ENCODE data around the gene PNLIPRP1. TPM values are rescaled to one million over a fixed set of nuclear protein-coding genes. Genes with fewer than 3 reads are reported as not detected.

The PNLIPRP1 gene
- total RNA-seq: not detected

GRCh38 chr10:116590590-116591444 is at the start of gene PNLIPRP1:
PNLIPRP1 (plus strand) TSS chr10:116590959; CDS start chr10:116591130, 171 bp downstream.
- Mint-ChIP-seq H3K36me3 (peaks cover 0 to 4% of the 10 kb centered on the region in 2 donors), H3K27ac (no peak within 1 kb of the TSS), H3K9me3 (peaks cover 0 to 4% of the 10 kb centered on the region in 2 donors)
- no peak for DNase-seq (ENCODE audit: low spot score in 2 of 2)
- ATAC-seq: no peak

DNA sequence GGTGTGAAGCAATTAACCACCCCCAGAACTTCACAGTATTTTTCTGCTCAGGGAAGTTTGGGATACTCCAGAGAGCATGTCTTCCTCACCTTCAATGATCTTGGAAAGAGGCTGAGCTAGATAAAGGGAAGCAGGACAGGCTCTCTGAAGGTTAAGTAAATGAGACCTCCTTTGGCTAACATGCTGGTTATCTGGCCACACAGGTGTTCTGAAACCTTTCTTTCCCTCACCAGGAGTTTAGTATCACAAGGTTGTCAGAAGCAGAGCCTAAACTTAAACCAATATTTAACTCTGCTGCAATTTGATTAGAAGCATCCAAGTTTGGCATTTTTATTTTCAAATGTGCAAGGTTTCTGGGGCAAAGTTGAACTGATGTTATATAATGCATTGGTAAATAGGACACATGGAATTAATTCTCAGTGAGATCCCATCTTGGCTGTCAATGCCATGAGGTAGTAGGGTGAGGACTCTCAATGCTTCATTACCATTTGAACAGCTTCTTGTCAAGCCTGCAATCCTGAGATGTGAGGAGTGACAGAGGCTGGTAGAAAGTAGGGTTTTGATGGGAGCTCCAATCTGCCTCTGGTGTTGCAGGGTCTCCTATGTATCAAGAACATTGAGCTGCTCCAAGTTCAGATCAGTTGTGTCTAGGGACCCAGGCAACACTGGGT is 48.6 kb upstream of the PNLIPRP1 start:
- H3K9me3 Mint-ChIP-seq: peaks cover 4 to 10% of the 10 kb centered on the region in 2 donors
- H3K36me3 Mint-ChIP-seq: no peaks in the 10 kb centered on the region
- DNase-seq (ENCODE audit: low spot score in 2 of 2) (no peak), ATAC-seq (no peak)
- H3K27ac Mint-ChIP-seq: no peak overlapping the region

DNA sequence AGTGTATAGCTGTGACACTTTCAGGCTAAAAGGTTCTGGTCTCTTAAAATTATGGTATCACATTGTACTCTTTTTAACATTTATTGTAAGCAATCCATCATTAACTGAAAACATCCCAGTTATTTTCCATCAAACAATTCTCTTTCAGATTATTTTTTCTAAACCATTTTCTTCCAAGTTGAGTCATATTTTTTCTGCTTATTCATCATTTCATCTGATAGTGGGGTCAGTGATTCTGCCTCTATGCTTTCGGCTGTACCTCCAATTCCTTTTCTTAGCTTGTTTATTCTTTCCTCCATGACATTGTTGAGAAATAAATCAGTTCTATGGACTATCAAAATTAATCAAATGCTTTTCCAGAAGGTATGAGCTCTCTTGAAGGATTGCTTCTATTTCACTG is 45.6 kb upstream of the PNLIPRP1 start:
- H3K27ac Mint-ChIP-seq: no peak overlapping the region
- ATAC-seq: no peak
- no peak for DNase-seq (ENCODE audit: low spot score in 2 of 2)
- H3K36me3 Mint-ChIP-seq: no peaks in the 10 kb centered on the region
- H3K9me3 Mint-ChIP-seq: peaks cover 2 to 5% of the 10 kb centered on the region in 2 donors

- Mint-ChIP-seq H3K27ac (no peak within 1 kb of the TSS), H3K36me3 (no peaks in the 10 kb centered on the region), H3K9me3 (peaks cover 0 to 5% of the 10 kb centered on the region in 2 donors)
- no peak for DNase-seq (ENCODE audit: low spot score in 2 of 2)
- ATAC-seq: no peak
Measured at GRCh38 chr10:116545756-116546155, 45.0 kb upstream of the PNLIPRP1 start, which contains the start of gene PNLIP. PNLIP (plus strand) TSS chr10:116545931; CDS start chr10:116546093, 162 bp downstream.

DNA sequence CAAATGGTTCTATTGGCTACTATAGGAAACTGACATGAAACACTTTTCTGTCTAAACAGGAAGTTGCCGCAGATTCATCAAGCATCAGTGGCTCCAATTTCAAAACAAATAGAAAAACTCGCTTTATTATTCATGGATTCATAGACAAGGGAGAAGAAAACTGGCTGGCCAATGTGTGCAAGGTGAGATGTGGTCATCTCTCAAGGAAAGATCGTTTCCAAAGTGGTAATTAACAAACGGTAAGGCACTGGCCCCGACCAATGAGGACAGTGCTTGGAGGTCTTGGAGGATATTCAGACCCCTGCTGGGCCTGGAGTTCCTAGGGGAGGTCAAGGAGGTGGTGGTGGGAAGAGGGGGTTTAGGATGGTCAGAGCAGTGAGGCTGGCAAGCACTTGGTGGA is 42.5 kb upstream of the PNLIPRP1 start:
- DNase-seq (ENCODE audit: low spot score in 2 of 2) (no peak), ATAC-seq (no peak)
- H3K36me3 Mint-ChIP-seq: no peaks in the 10 kb centered on the region
- H3K9me3 Mint-ChIP-seq: peaks cover 0 to 5% of the 10 kb centered on the region in 2 donors
- no peak overlapping the region for H3K27ac Mint-ChIP-seq

GRCh38 chr10:116553378-116553980 is 37.3 kb upstream of the PNLIPRP1 start:
- ATAC-seq: no peak
- H3K9me3 Mint-ChIP-seq: no peaks in the 10 kb centered on the region
- H3K36me3 Mint-ChIP-seq: no peaks in the 10 kb centered on the region
- DNase-seq (ENCODE audit: low spot score in 2 of 2): no peak
- no peak overlapping the region for H3K27ac Mint-ChIP-seq

GRCh38 chr10:116554628-116555027 is 36.1 kb upstream of the PNLIPRP1 start:
- ATAC-seq: no peak
- DNase-seq (ENCODE audit: low spot score in 2 of 2): no peak
- H3K9me3 Mint-ChIP-seq: no peaks in the 10 kb centered on the region
- no peak overlapping the region for H3K27ac Mint-ChIP-seq
- no peaks in the 10 kb centered on the region for H3K36me3 Mint-ChIP-seq

- ATAC-seq (no peak), DNase-seq (ENCODE audit: low spot score in 2 of 2) (no peak)
- Mint-ChIP-seq H3K9me3 (no peaks in the 10 kb centered on the region), H3K27ac (no peak overlapping the region), H3K36me3 (no peaks in the 10 kb centered on the region)
Measured at GRCh38 chr10:116555880-116556279, 34.9 kb upstream of the PNLIPRP1 start.

- no peaks in the 10 kb centered on the region for H3K36me3 Mint-ChIP-seq
- DNase-seq (ENCODE audit: low spot score in 2 of 2): no peak
- ATAC-seq: no peak
- no peak overlapping the region for H3K27ac Mint-ChIP-seq
- H3K9me3 Mint-ChIP-seq: peaks cover 0 to 3% of the 10 kb centered on the region in 2 donors
Measured at GRCh38 chr10:116557305-116557880, 33.4 kb upstream of the PNLIPRP1 start.

- peaks cover 0 to 5% of the 10 kb centered on the region in 2 donors for H3K36me3 Mint-ChIP-seq
- DNase-seq (ENCODE audit: low spot score in 2 of 2) (no peak), ATAC-seq (no peak)
- no peak overlapping the region for H3K27ac Mint-ChIP-seq
- peaks cover 0 to 6% of the 10 kb centered on the region in 2 donors for H3K9me3 Mint-ChIP-seq
Measured at GRCh38 chr10:116565534-116565933, 25.2 kb upstream of the PNLIPRP1 start.

GRCh38 chr10:116566932-116567331 is 23.8 kb upstream of the PNLIPRP1 start:
- peaks cover 0 to 6% of the 10 kb centered on the region in 2 donors for H3K9me3 Mint-ChIP-seq
- no peak for ATAC-seq
- H3K27ac Mint-ChIP-seq: no peak overlapping the region
- no peak for DNase-seq (ENCODE audit: low spot score in 2 of 2)
- H3K36me3 Mint-ChIP-seq: peaks cover 0 to 5% of the 10 kb centered on the region in 2 donors

- peaks cover 0 to 5% of the 10 kb centered on the region in 2 donors for H3K36me3 Mint-ChIP-seq
- ATAC-seq (no peak), DNase-seq (ENCODE audit: low spot score in 2 of 2) (no peak)
- peaks cover 0 to 3% of the 10 kb centered on the region in 2 donors for H3K9me3 Mint-ChIP-seq
- H3K27ac Mint-ChIP-seq: no peak overlapping the region
Measured at GRCh38 chr10:116567335-116567734, 23.4 kb upstream of the PNLIPRP1 start.

DNA sequence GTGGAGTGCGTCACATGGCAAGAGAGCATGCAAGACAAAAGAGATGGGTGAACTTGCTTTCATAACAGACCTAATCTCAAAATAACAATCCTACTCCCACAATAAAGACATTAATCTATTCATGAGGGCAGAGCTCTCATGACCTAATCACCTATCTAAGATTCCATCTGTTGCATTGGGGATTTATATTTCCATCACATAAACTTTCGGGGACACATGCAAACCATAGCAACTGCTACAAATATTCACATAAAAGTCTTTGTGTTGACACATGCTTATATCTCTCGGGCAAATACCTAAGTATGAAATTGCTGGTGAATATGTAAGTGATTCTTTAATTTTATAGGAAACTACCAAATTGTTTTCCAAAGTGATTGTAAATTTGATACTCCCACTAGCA is 16.0 kb upstream of the PNLIPRP1 start:
- peaks cover 0 to 7% of the 10 kb centered on the region in 2 donors for H3K9me3 Mint-ChIP-seq
- H3K36me3 Mint-ChIP-seq: no peaks in the 10 kb centered on the region
- DNase-seq (ENCODE audit: low spot score in 2 of 2): no peak
- ATAC-seq: no peak
- H3K27ac Mint-ChIP-seq: no peak overlapping the region

DNA sequence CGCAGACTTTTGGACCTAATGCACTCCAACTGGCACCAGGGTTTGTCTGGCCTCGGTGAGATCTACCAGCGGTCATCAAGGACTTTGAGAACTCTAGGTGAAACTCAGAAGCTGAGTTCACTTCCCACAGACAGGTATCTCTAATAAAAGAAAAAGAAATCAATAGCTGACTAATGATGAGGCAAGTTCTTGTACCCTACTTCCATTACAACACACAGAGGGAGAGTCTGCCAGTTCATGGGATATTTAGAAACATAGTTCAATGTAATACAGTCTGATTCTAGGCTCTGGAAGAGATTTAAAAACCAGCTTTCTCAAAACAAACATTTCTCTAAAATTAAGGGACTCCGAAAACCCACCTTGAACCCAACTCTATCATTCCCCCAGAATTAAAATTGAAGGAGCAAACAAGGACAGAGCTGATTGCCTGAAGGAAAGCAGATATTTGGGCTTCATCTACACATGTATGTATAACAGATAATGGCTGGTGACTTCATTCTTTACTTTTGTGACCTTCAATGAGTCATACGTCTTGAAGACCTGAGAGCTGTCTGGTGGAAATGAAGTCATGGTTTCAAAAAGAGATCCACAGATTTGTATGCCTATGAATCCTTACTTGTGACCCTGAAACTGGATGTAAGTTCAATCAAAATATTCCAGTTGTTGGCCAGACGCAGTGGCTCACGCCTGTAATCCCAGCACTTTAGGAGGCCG is 2.7 kb upstream of the PNLIPRP1 start:
- peaks cover 0 to 5% of the 10 kb centered on the region in 2 donors for H3K9me3 Mint-ChIP-seq
- DNase-seq (ENCODE audit: low spot score in 2 of 2) (no peak), ATAC-seq (no peak)
- no peak overlapping the region for H3K27ac Mint-ChIP-seq
- peaks cover 0 to 5% of the 10 kb centered on the region in 2 donors for H3K36me3 Mint-ChIP-seq

DNA sequence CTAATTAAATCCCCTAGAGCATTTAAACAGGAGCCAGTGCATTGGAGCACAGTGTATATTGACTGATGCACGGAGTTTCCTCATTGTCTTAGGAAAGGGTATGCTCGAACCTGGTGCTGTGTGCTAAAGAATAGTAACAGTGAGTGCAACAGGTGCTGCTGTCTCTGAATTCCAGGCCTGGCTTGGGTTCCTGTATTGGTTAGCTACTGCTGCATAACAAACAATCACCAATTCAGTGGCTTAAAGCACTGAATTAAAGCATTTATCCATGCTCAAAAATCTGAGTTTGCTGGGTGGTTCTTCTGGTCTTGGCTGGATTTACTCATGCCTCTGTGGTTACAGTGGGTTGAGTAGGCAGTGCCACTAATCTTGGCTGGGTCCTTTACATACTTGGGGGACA is 1.8 kb upstream of the PNLIPRP1 start:
- Mint-ChIP-seq H3K27ac (no peak overlapping the region), H3K9me3 (peaks cover 0 to 5% of the 10 kb centered on the region in 2 donors), H3K36me3 (peaks cover 0 to 5% of the 10 kb centered on the region in 2 donors)
- ATAC-seq (no peak), DNase-seq (ENCODE audit: low spot score in 2 of 2) (no peak)

- DNase-seq (ENCODE audit: low spot score in 2 of 2): no peak
- Mint-ChIP-seq H3K36me3 (peaks cover 0 to 5% of the 10 kb centered on the region in 2 donors), H3K27ac (no peak overlapping the region), H3K9me3 (peaks cover 0 to 5% of the 10 kb centered on the region in 2 donors)
- no peak for ATAC-seq
Measured at GRCh38 chr10:116589926-116590325, 833 bp upstream of the PNLIPRP1 start.
